ENCODE results near the gene CHAF1A.
A peak's percentile ranks its signal among the peaks of the same experiment; 100 is the strongest.

CHAF1A gene, protein sequence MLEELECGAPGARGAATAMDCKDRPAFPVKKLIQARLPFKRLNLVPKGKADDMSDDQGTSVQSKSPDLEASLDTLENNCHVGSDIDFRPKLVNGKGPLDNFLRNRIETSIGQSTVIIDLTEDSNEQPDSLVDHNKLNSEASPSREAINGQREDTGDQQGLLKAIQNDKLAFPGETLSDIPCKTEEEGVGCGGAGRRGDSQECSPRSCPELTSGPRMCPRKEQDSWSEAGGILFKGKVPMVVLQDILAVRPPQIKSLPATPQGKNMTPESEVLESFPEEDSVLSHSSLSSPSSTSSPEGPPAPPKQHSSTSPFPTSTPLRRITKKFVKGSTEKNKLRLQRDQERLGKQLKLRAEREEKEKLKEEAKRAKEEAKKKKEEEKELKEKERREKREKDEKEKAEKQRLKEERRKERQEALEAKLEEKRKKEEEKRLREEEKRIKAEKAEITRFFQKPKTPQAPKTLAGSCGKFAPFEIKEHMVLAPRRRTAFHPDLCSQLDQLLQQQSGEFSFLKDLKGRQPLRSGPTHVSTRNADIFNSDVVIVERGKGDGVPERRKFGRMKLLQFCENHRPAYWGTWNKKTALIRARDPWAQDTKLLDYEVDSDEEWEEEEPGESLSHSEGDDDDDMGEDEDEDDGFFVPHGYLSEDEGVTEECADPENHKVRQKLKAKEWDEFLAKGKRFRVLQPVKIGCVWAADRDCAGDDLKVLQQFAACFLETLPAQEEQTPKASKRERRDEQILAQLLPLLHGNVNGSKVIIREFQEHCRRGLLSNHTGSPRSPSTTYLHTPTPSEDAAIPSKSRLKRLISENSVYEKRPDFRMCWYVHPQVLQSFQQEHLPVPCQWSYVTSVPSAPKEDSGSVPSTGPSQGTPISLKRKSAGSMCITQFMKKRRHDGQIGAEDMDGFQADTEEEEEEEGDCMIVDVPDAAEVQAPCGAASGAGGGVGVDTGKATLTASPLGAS

DNA sequence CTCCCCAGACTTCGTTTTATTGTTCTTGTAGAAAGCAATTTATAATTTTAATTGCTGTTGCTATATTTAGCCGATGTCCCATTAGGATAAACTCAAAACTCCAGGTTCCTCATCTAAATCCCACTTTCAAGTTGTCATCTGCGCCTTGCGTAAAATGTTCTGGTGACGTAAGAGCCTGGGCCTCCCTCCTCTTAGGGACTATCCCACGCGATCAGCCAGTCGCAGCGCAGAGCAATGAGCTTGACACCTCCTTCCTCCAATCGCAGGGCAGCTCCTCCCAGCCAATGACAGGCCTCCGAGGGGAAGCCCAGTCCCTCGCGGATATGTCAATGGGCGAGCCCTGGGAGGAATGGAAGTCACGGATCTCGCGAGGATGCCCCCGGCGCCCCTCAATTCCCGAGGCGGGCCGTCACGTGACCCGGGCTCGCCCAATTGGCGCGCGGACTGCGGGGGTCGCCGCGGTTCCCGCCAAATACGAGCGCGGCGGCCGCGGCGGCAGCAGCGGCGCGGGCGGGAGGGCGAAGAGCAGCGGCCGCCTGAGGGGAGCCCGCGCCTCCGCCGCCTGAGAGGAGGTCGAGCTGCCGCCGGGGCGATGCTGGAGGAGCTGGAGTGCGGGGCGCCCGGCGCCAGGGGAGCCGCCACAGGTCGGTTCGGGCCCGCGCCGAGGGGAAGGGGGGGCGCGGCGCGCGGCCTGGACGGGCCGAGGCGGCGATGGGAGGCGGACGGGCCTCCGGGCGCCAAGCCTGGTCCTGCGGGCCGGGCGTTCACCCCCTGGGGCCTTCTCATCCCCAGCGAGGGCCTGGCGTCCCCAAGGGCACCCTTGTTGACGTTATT, at the start of gene CHAF1A:
Gene CHAF1A, plus strand, starts transcription at position 470 of the 834 bp plus-strand sequence. Its CDS starts 123 bp downstream, at position 593.
- DNase-seq (ENCODE audit: low read depth, low spot score), result peak; percentile 99

- DNase-seq (ENCODE audit: low read depth, low spot score), result no peak
Observed at GRCh38 chr19:4352701-4353121, 49.7 kb upstream of the CHAF1A start.

DNA sequence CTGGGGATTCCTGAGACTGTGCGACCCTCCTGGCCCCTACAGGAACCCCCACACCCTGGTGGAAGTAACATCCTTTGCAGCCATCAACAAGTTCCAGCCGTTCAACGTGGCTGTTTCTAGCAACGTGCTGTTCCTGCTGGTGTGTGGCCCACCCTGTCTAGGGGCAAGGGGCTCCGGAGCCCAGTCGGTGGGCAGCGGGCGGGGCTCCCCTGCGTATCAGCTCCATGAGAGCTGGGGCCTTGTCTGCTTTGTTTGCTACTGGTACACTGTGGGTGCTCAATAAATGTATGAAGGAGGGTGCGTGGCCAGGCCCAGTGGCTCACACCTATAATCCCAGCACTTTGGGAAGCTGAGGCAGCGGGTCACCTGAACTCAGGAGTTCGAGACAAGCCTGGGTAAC, 48.2 kb upstream of the CHAF1A start:
- no peak for DNase-seq (ENCODE audit: low read depth, low spot score)

DNA sequence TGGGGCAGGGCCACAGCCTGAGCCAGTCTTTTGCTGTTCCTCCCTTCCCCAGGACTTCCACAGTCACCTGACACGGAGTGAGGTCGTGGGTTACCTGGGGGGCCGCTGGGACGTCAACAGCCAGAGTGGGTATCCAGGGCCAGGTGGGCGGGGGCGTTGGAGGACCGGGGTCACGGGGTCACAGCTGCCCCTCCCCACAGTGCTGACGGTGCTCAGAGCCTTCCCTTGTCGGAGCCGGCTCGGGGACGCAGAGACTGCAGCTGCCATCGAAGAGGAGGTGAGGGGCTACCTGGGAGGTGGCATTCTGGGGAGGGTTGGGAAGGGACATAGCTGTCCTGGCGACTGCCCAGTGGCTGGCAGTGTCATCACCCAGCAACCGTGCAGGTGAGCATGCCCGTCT, 47.5 kb upstream of the CHAF1A start:
- no peak for DNase-seq (ENCODE audit: low read depth, low spot score)

DNA sequence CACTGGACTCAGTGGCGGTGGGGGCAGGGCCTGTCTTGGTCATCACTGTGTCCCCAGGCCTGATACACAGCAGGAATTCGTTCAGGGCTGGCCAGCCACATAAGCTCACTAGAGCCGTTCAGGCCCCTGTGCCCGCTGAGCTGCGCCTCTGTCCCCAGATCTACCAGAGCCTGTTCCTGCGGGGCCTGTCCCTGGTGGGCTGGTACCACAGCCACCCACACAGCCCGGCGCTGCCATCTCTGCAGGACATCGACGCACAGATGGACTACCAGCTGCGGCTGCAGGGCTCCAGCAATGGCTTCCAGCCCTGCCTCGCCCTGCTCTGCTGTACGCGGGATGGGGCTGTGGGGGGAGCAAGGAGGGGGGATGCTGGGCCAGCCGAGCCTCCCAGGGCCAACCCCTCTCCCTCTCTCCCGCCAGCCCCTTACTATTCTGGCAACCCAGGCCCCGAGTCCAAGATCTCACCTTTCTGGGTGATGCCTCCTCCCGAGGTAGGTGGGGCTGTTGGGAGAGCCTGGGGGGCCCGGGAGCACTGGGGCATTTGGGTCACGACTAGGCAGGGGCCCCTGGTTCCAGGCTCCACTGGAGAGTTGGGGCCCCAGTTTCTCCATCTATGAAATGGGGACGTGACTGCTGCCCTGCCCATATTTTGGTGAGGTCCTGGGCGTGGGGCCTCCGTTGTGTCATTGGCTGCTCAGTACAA, 45.2 kb upstream of the CHAF1A start:
- no peak for DNase-seq (ENCODE audit: low read depth, low spot score)

DNA sequence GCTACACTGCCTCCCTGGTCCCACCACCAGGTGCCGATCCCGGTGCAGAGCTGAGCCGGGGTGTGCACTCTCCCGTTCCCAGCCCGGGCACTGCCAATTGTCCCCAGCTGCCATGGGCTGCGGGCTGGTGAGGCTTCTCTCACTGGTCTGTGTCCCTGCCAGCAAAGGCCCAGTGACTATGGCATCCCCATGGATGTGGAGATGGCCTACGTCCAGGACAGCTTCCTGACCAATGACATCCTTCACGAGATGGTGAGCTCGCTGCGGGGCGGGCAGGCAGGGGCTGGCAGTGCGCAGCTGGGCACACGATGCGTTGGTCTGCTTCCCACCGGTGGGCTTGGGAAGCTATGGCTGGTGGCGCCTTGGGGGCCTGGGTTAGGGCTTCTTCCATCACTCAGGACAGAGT, 44.5 kb upstream of the CHAF1A start:
- DNase-seq (ENCODE audit: low read depth, low spot score), result no peak

- DNase-seq (ENCODE audit: low read depth, low spot score), result no peak
Observed at GRCh38 chr19:4358709-4359626, 43.5 kb upstream of the CHAF1A start.

- DNase-seq (ENCODE audit: low read depth, low spot score), result no peak
Observed at GRCh38 chr19:4359627-4360000, 42.8 kb upstream of the CHAF1A start.

DNA sequence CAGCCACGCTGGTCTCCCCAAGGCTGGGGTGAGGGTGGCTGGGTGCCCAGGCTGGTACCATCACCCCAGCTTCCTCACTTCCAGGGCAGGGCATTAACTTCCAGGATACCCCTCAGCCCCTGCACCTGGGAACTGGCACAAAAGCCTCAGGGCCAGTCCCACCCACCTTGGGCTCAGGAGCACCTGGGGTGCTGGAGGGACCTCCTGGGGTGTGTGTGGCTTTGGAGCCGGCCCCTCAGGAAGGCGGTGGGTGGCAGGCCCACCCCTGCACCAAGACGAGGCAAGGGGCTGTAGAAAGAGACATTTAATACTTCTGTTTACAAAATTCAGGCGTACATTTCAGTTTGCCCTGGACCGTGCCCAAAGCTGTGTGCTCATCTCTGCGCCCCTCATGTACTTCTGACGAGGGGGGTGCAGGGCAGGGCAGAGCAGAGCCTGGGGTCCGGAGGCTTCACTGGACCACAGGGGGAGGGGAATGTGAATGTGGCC, 42.3 kb upstream of the CHAF1A start:
- DNase-seq (ENCODE audit: low read depth, low spot score), result no peak

DNA sequence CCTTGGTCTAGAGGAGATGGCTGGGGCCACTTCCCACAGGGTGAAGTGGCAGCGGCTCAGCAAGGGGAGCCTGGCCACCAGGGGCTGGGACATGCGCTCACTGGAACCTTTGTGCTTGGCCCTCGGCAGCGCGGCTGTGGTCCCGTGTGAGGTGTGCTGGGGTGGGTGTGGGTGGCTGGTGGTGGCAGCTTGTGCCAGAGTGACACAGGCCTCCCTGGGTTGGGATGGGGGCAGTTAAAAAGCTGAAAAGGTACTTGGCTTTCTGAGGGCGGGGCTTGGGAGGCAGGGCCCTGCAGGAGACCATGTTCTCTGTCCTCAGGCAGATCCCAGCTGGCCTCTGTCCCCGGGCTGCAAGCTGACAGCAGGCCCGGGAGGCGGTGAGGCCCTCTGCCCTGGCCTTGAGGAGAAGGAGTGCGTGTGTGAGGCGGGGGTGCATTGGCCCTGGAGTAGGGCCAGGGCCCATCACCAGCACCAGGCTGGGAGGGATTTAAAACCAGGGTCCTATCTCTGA, 41.7 kb upstream of the CHAF1A start:
- DNase-seq (ENCODE audit: low read depth, low spot score), result no peak

DNA sequence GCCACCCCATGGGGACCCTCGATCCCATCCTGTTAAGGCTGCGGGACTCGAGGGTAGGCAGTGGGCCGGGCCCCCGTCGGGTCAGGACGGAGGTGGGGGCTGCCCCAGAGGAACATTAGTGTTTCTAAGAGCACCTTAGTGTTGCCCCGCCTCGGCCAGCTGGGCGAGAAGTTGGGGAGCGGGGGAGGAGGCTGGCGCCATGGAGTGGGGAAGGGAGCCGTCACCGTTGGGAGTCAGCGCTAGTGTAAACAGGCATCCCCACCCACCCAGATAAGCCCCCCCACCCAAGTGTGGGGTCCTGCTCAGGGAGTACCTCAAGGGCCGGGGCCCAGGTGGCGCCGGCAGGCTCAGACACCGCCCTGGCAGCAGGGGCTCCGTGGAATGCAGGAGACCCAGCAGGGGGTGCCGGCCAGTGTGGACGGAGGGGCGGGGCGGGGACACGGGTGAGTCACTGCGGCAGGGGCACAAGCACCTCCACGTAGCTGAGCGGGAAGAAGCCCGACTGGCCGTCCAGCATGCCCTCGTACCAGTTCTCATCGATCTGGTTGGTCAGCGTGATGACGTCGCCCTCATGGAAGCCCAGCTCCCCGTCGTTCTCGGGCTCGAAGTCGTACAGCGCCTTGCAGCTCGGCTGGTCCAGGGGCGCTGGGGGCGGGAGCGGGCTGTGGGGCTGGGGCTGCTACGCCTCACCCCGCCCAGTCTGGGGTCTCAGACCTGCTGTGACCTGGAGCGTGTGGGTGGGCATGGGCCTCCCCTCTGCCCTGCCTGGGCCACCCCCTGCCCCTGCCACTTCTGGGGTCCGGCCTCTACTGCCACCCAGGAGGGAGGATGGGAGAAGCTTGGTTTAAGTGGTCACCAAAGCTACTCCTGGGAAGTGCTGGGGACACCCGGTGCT, 41.0 kb upstream of the CHAF1A start:
- no peak for DNase-seq (ENCODE audit: low read depth, low spot score)

DNA sequence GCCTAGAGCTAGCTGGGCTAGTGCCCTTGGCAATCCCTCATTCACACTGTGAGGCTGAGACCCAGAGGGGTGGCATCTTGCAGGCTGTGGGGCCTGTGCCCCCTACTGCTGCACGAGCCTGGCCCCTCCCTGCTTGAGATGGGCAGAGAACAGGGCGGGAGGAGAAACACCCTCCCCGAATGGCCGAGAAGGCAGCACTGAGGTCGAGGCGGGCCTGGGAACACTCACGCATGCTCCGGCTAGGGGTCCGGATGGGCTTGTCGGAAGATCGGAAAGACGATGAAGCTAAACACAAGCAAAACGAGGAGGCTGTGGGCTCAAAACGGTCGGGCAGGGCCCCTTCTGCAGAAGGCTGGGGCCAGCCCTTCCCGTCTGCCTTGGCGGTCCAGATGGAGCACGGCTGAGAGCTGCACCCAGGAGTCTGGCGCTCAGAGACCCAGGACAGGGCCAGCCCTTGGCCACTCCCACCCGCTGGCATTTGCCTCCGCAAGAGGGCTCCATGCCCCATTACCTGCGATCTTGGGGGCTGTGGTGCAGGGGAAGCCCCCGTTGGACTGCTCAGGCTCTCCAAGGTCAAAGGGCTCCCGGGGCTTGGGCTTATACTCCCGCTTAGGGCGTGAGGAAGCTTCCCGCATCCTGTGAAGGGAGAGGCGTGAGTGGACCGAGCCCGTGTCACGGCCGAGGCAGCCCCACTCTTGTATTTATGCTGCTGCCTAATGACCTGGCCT, 40.2 kb upstream of the CHAF1A start:
- no peak for DNase-seq (ENCODE audit: low read depth, low spot score)

- DNase-seq (ENCODE audit: low read depth, low spot score), result no peak
Observed at GRCh38 chr19:4362831-4363545, 39.5 kb upstream of the CHAF1A start.

DNA sequence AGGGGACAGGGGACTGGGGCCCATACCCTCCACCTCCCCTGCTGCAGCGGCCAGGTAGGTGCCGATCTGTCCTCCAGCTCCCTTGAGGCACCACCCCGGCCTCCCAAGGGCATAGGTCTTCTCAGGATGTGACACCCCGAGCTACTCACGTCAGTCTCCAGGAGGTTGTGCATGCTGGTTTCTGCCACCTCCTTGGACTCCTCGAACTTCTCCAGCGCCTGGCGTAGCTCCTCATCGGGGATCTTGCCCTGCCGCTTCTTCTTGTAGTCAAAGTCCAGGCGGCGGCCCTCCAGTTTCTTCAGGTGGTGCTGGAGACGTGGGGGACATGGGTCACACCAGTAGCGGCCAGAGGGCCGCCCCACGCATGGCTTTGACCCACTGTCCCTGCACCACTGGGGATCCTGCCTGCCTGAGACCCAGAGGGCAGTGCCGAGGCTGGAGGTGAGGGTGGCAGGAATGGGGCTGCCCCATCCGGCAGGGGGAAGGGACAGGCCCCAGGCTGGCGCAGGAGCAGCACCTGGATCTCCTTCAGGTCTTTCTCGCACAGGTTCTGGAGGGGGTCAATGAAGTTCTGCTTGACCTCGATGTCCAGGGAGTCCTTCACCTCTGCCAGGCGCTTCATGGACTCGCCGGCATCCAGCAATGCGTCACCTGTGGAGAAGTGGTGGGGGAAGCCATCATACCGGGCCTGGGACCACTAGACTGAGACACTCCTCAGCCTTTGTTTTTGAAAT, 38.7 kb upstream of the CHAF1A start:
- DNase-seq (ENCODE audit: low read depth, low spot score), result no peak

- DNase-seq (ENCODE audit: low read depth, low spot score), result no peak
Observed at GRCh38 chr19:4365341-4365740, 37.1 kb upstream of the CHAF1A start.
